Transverse colon (tissue), 4 donors: ENCODE results near the gene PAFAH1B2. TPM values are rescaled to one million over a fixed set of nuclear protein-coding genes. Genes with fewer than 3 reads are reported as not detected.
A peak's percentile ranks its signal among the peaks of the same experiment; 100 is the strongest.

Experiments used
- DNase-seq: peaks from one replicate; pipeline ENCODE4 v3.0.0-alpha.2; 2019
- H3K27ac ChIP-seq, 4 donors: fragments of 200-600 bp; sonication (generic); 2 replicates each; pipeline ENCODE4 v1.5.1; 2016 to 2018; ENCODE audit warnings: inconsistent platforms in 4 of 4
- H3K27me3 ChIP-seq: fragments of 200-600 bp; sonication (generic); 2 replicates; pipeline ENCODE4 v1.5.1; 2017; ENCODE audit warnings: inconsistent platforms
- H3K36me3 ChIP-seq, 4 donors: fragments of 200-600 bp; sonication (generic); 2 replicates each; pipeline ENCODE4 v1.5.1; 2017 to 2019; ENCODE audit warnings: inconsistent platforms in 4 of 4
- H3K4me1 ChIP-seq, 4 donors: fragments of 200-600 bp; sonication (generic); 2 replicates each; pipeline ENCODE4 v1.5.1; 2017 to 2020; ENCODE audit warnings: inconsistent platforms in 4 of 4
- H3K4me3 ChIP-seq, 4 donors: fragments of 200-600 bp; sonication (generic); 1 replicate in 1 of 4; 2 replicates in 3 of 4; pipeline versions ENCODE4 v1.5.1 to v1.6.1; 2017 to 2019; ENCODE audit warnings: inconsistent platforms in 4 of 4
- H3K9me3 ChIP-seq, 2 donors: fragments of 200-600 bp; sonication (generic); 2 replicates each; pipeline ENCODE4 v1.5.1; 2017 to 2019; ENCODE audit warnings: inconsistent platforms in 2 of 2
- CTCF ChIP-seq, 5 experiments: fragments of 200-600 bp in 3 of 5; fragments of 450-650 bp in 2 of 5; sonication (generic) in 3 of 5; IDR thresholded peaks; 1 replicate in 2 of 5; 2 replicates in 3 of 5; pipeline ENCODE4 v1.5.1; 2016 to 2017; ENCODE audit warnings: antibody characterized with exemption in 5 of 5, inconsistent platforms in 3 of 5, mild to moderate bottlenecking in 2 of 5, moderate library complexity in 1 of 5
- EP300 ChIP-seq: sonication (generic); formaldehyde crosslinking; IDR thresholded peaks from one replicate; pipeline ENCODE4 v1.6.1; 2017; ENCODE audit warnings: antibody characterized with exemption, low read depth
- POLR2A ChIP-seq: fragments of 450-650 bp; IDR thresholded peaks from one replicate; pipeline ENCODE4 v1.6.1; 2016; ENCODE audit warnings: antibody characterized with exemption, mild to moderate bottlenecking, moderate library complexity
- POLR2AphosphoS5 ChIP-seq, 3 donors: sonication (generic); formaldehyde crosslinking; IDR thresholded peaks; one replicate each; pipeline ENCODE4 v1.6.1; 2016; ENCODE audit warnings: antibody characterized with exemption in 3 of 3
- WGBS, 2 donors: methylation state at CpG; one replicate each; pipeline ENCODE4 v1.1.5; 2018; ENCODE audit warnings: low coverage in 1 of 2; 5-methylcytosine and 5-hydroxymethylcytosine counted together
- in situ Hi-C, 4 donors: fragments of 200-750 bp; cut with MboI; loops; one replicate each; pipeline versions ENCODE4 v1.15.0 to v1.15.1; 2017; ENCODE audit warnings: low sequenced_read_pairs in 3 of 4, low pct_ligation_motif_present in 1 of 4, low pct_unique_long_range_greater_than_20kb in 1 of 4
- intact Hi-C: fragments of 100-400 bp; cut with DNase I; formaldehyde crosslinking; loops from one replicate; pipeline ENCODE4 v1.15.1; 2023; ENCODE audit warnings: low total_unique reads
- total RNA-seq, 4 donors: library from RNA; depleted of rRNA; stranded (reverse); fragments of >200 nt; gene quantifications; one replicate each; pipeline ENCODE4 v1.1.0, GENCODE V29; 2016

The PAFAH1B2 gene
- total RNA-seq, 4 donors from 2014 or later, result 18.1 to 90.8 (median 78.3) TPM

GRCh38 chr11:117217141-117218084 lies 73.3 kb downstream of the PAFAH1B2 start:
- no peaks in the 10 kb centered on the region for H3K27me3 ChIP-seq
- H3K9me3 ChIP-seq, result no peaks in the 10 kb centered on the region
- peak overlapping the region; percentile 83 to 91 (median 86) for H3K27ac ChIP-seq
- peaks cover 38 to 57% (median 41%) of the 10 kb centered on the region in 4 donors for H3K4me1 ChIP-seq
- no peak overlapping the region for H3K4me3 ChIP-seq
- H3K36me3 ChIP-seq, result peaks cover 0 to 69% (median 17%) of the 10 kb centered on the region in 4 donors
- in situ Hi-C loops (no loop called here), intact Hi-C loops (no loop called here)
- TF ChIP-seq POLR2A (no peak), POLR2AphosphoS5 (IDR thresholded peaks at IDR 0.05) (peak; percentile 23 to 51 (median 26)), EP300 (peak; percentile 20)
- WGBS, 2 donors, result 64 to 80% methylated on average over 6 to 11 of the region's 11 CpGs
- DNase-seq, result no peak

- Histone ChIP-seq H3K36me3 (peaks cover 0 to 63% (median 14%) of the 10 kb centered on the region in 4 donors), H3K27me3 (no peaks in the 10 kb centered on the region), H3K27ac (peak overlapping the region; percentile 83 to 91 (median 86)), H3K4me3 (no peak overlapping the region), H3K4me1 (peaks cover 41 to 66% (median 51%) of the 10 kb centered on the region in 4 donors), H3K9me3 (no peaks in the 10 kb centered on the region)
- WGBS, 2 donors, result 52 to 64% methylated on average over 7 to 15 of the region's 15 CpGs
- in situ Hi-C loops, result no loop called here
- peak; percentile 7 for DNase-seq
- TF ChIP-seq CTCF (IDR thresholded peaks at IDR 0.05) (no peak), POLR2AphosphoS5 (IDR thresholded peaks at IDR 0.05) (peak in 1 of 3 donors; percentile 6), EP300 (no peak), POLR2A (no peak)
- intact Hi-C loops, result no loop called here
These were observed 74.2 kb downstream of the PAFAH1B2 start for GRCh38 chr11:117218133-117218915.

GRCh38 chr11:117219001-117219400 lies 74.9 kb downstream of the PAFAH1B2 start:
- H3K4me1 ChIP-seq, result peaks cover 42 to 72% (median 56%) of the 10 kb centered on the region in 4 donors
- no peak for DNase-seq
- no peaks in the 10 kb centered on the region for H3K9me3 ChIP-seq
- no peaks in the 10 kb centered on the region for H3K27me3 ChIP-seq
- in situ Hi-C loops (no loop called here), intact Hi-C loops (no loop called here)
- no peak overlapping the region for H3K4me3 ChIP-seq
- H3K27ac ChIP-seq, result peak overlapping the region; percentile 83 to 91 (median 86)
- no peak for TF ChIP-seq POLR2AphosphoS5 (IDR thresholded peaks at IDR 0.05)
- TF ChIP-seq POLR2A, result no peak
- TF ChIP-seq CTCF (IDR thresholded peaks at IDR 0.05), result no peak
- WGBS, 2 donors, result 90% methylated on average over 9 of the region's 9 CpGs; no CpG with 5 or more reads in 1 of the 2 donors
- peaks cover 0 to 59% (median 13%) of the 10 kb centered on the region in 4 donors for H3K36me3 ChIP-seq

- peak; percentile 7 for DNase-seq
- intact Hi-C loops, result no loop called here
- in situ Hi-C loops, result no loop called here
- no peaks in the 10 kb centered on the region for H3K27me3 ChIP-seq
- WGBS, 2 donors, result 60 to 74% methylated on average over 1 to 8 of the region's 8 CpGs
- no peak overlapping the region for H3K4me3 ChIP-seq
- H3K9me3 ChIP-seq, result no peaks in the 10 kb centered on the region
- H3K36me3 ChIP-seq, result peaks cover 0 to 54% (median 11%) of the 10 kb centered on the region in 4 donors
- TF ChIP-seq POLR2AphosphoS5 (IDR thresholded peaks at IDR 0.05) (no peak), CTCF (IDR thresholded peaks at IDR 0.05) (no peak), EP300 (no peak), POLR2A (no peak)
- H3K27ac ChIP-seq, result peak overlapping the region; percentile 83 to 91 (median 86)
- peaks cover 42 to 77% (median 61%) of the 10 kb centered on the region in 4 donors for H3K4me1 ChIP-seq
These were observed 75.4 kb downstream of the PAFAH1B2 start for GRCh38 chr11:117219455-117219854.
